ENCODE data around the gene ARL15. TPM values are rescaled to one million over a fixed set of nuclear protein-coding genes. Genes with fewer than 3 reads are reported as not detected.

ARL15 gene
- total RNA-seq, 1 experiment from 2014 or later, result 6.9 TPM

- TF ChIP-seq CTCF (conservative IDR thresholded peaks at IDR 0.05; ENCODE audit: low read depth, low read length), result no peak
- TF ChIP-seq EZH2 (IDR thresholded peaks at IDR 0.05; ENCODE audit: low read length, unreplicated experiment), result no peak
- TF ChIP-seq EZH2phosphoT487 (IDR thresholded peaks at IDR 0.05; ENCODE audit: borderline replicate concordance, low read length), result no peak
- CTCF ChIA-PET, result no interaction called here
- no peaks in the 10 kb centered on the region for H3K79me2 ChIP-seq (ENCODE audit: low read length)
Observed at GRCh38 chr5:53997736-53998627, 312.4 kb downstream of the ARL15 start.

GRCh38 chr5:53996008-53996407, 314.4 kb downstream of the ARL15 start:
- intact Hi-C loops (cut with micrococcal nuclease), result no loop called here
- Histone ChIP-seq H3F3A (ENCODE audit: low read length, unreplicated experiment) (no peaks in the 10 kb centered on the region), H3K4me2 (ENCODE audit: low read length) (no peak overlapping the region), H3K36me3 (ENCODE audit: low read depth, low read length) (no peaks in the 10 kb centered on the region), H3K27me3 (ENCODE audit: low read length) (no peaks in the 10 kb centered on the region), H3K27ac (ENCODE audit: low read length) (no peak overlapping the region), H4K20me1 (ENCODE audit: low read length) (no peaks in the 10 kb centered on the region), H3K9me2 (replicated peaks; ENCODE audit: low read length) (no peaks in the 10 kb centered on the region), H3K79me2 (ENCODE audit: low read length) (no peaks in the 10 kb centered on the region), H3K4me3 (ENCODE audit: low read length) (no peak overlapping the region), H3K4me1 (ENCODE audit: insufficient read depth, low read length) (no peaks in the 10 kb centered on the region), H3K9ac (ENCODE audit: low read length) (no peak overlapping the region), H3K9me3 (ENCODE audit: low read length) (no peaks in the 10 kb centered on the region), H2AFZ (ENCODE audit: low read length) (no peak overlapping the region)
- BruUV-seq (replicated peaks), result no TSS peak
- ATAC-seq (no peak), DNase-seq (no peak)
- TF ChIP-seq CTCF (conservative IDR thresholded peaks at IDR 0.05; ENCODE audit: low read depth, low read length) (no peak), EZH2 (IDR thresholded peaks at IDR 0.05; ENCODE audit: low read length, unreplicated experiment) (no peak), EZH2phosphoT487 (IDR thresholded peaks at IDR 0.05; ENCODE audit: borderline replicate concordance, low read length) (no peak)
- ChIA-PET CTCF (no interaction called here), POLR2A (ENCODE audit: unreplicated experiment) (no interaction called here)

More at GRCh38 chr5:53997736-53998627, 312.4 kb downstream of the ARL15 start:
- no peak overlapping the region for H2AFZ ChIP-seq (ENCODE audit: low read length)
- no peaks in the 10 kb centered on the region for H3K27me3 ChIP-seq (ENCODE audit: low read length)
- H3K9ac ChIP-seq (ENCODE audit: low read length), result no peak overlapping the region
- BruUV-seq (replicated peaks), result no TSS peak
- no peaks in the 10 kb centered on the region for H4K20me1 ChIP-seq (ENCODE audit: low read length)
- no peak overlapping the region for H3K4me2 ChIP-seq (ENCODE audit: low read length)
- ATAC-seq (no peak), DNase-seq (no peak)
- no peaks in the 10 kb centered on the region for H3K9me3 ChIP-seq (ENCODE audit: low read length)
- no peak overlapping the region for H3K4me3 ChIP-seq (ENCODE audit: low read length)
- POLR2A ChIA-PET (ENCODE audit: unreplicated experiment), result no interaction called here
- no peaks in the 10 kb centered on the region for H3K36me3 ChIP-seq (ENCODE audit: low read depth, low read length)
- no peaks in the 10 kb centered on the region for H3K4me1 ChIP-seq (ENCODE audit: insufficient read depth, low read length)
- H3K27ac ChIP-seq (ENCODE audit: low read length), result no peak overlapping the region
- intact Hi-C loops (cut with micrococcal nuclease), result no loop called here
- H3F3A ChIP-seq (ENCODE audit: low read length, unreplicated experiment), result no peaks in the 10 kb centered on the region
- no peaks in the 10 kb centered on the region for H3K9me2 ChIP-seq (replicated peaks; ENCODE audit: low read length)

GRCh38 chr5:53994148-53994547, 316.2 kb downstream of the ARL15 start:
- Histone ChIP-seq H3K9me2 (replicated peaks; ENCODE audit: low read length) (no peaks in the 10 kb centered on the region), H3K27ac (ENCODE audit: low read length) (no peak overlapping the region), H3K9ac (ENCODE audit: low read length) (no peak overlapping the region), H3K4me3 (ENCODE audit: low read length) (no peak overlapping the region), H3K4me1 (ENCODE audit: insufficient read depth, low read length) (no peaks in the 10 kb centered on the region), H3K27me3 (ENCODE audit: low read length) (no peaks in the 10 kb centered on the region), H3F3A (ENCODE audit: low read length, unreplicated experiment) (no peaks in the 10 kb centered on the region), H4K20me1 (ENCODE audit: low read length) (no peaks in the 10 kb centered on the region), H2AFZ (ENCODE audit: low read length) (no peak overlapping the region), H3K9me3 (ENCODE audit: low read length) (no peaks in the 10 kb centered on the region), H3K79me2 (ENCODE audit: low read length) (no peaks in the 10 kb centered on the region), H3K4me2 (ENCODE audit: low read length) (no peak overlapping the region), H3K36me3 (ENCODE audit: low read depth, low read length) (no peaks in the 10 kb centered on the region)
- intact Hi-C loops (cut with micrococcal nuclease), result no loop called here
- DNase-seq (no peak), ATAC-seq (no peak)
- CTCF ChIA-PET, result no interaction called here
- TF ChIP-seq EZH2 (IDR thresholded peaks at IDR 0.05; ENCODE audit: low read length, unreplicated experiment) (no peak), CTCF (conservative IDR thresholded peaks at IDR 0.05; ENCODE audit: low read depth, low read length) (no peak), EZH2phosphoT487 (IDR thresholded peaks at IDR 0.05; ENCODE audit: borderline replicate concordance, low read length) (no peak)
- POLR2A ChIA-PET (ENCODE audit: unreplicated experiment), result interaction anchor here (0.6 kb wide), 1 partner anchor 12 kb away, joined by 4 read pairs; no protein-coding TSS in a partner anchor
- no TSS peak for BruUV-seq (replicated peaks)

All from PC-3 (cell line).